Motor neuron (in vitro differentiated cells): Measurements from ENCODE around the gene NRXN3. TPM values are rescaled to one million over a fixed set of nuclear protein-coding genes. Genes with fewer than 3 reads are reported as not detected.
"Not testable (repeated sequence)": the region's sequence is repeated elsewhere in the genome, so short reads cannot be mapped to it uniquely, and the experiment has no call there.

ENCODE experiments used
- ATAC-seq, 8 experiments: fragments of 200-7000 bp; cut with Tn5 transposase; replicated peaks in 6 of 8; 2 replicates each; pipeline ENCODE4 v1.8.0; 2021; ENCODE audit warnings: mild to moderate bottlenecking in 8 of 8, moderate library complexity in 8 of 8
- H3K27ac ChIP-seq, 2 donors: fragments of 250-450 bp; sonication (Bioruptor Pico); 2 replicates each; pipeline ENCODE4 v1.9.0; 2021; ENCODE audit warnings: antibody characterized with exemption in 2 of 2, mild to moderate bottlenecking in 2 of 2, moderate library complexity in 1 of 2
- H3K4me1 ChIP-seq, 2 donors: fragments of 250-450 bp; sonication (Bioruptor Pico); replicated peaks in 1 of 2; 2 replicates each; pipeline ENCODE4 v1.6.1; 2021; ENCODE audit warnings: antibody characterized with exemption in 2 of 2, mild to moderate bottlenecking in 2 of 2, moderate library complexity in 1 of 2
- H3K4me3 ChIP-seq, 5 donors: fragments of 250-450 bp; sonication (Bioruptor Pico); 2 replicates each; pipeline ENCODE4 v1.9.0; 2021; ENCODE audit warnings: antibody characterized with exemption in 5 of 5, mild to moderate bottlenecking in 5 of 5, moderate library complexity in 4 of 5
- WGBS, 10 experiments: fragments of 450-650 bp; shearing (Covaris generic); methylation state at CpG; one replicate each; pipeline ENCODE4 v1.0.0; 2022; 5-methylcytosine and 5-hydroxymethylcytosine counted together
- in situ Hi-C, 9 experiments: fragments of 400-800 bp; cut with MboI; loops; one replicate each; pipeline ENCODE4 v1.15.0; 2021; ENCODE audit warnings: low sequenced_read_pairs in 9 of 9, low pct_unique_long_range_greater_than_20kb in 2 of 9; ENCODE audit not compliant: unreplicated experiment in 9 of 9
- total RNA-seq, 8 experiments: library from RNA; unstranded; fragments of 300-600 nt; gene quantifications; 2 replicates each; pipeline versions ENCODE4 v1.2.3 to v1.2.4, GENCODE V29; 2022

NRXN3 gene
- total RNA-seq, 8 experiments from 2014 or later, result 1.1 to 16.5 (median 12.9) TPM

GRCh38 chr14:78405079-78405856 lies 235.1 kb downstream of the NRXN3 start:
- Histone ChIP-seq H3K4me1 (peaks cover 7 to 14% of the 10 kb centered on the region in 2 donors), H3K4me3 (peak overlapping the region in 1 of 5 donors; percentile 24), H3K27ac (no peak overlapping the region)
- 0 to 100% (median 22%) methylated on average over 1 to 3 of the region's 6 CpGs; no CpG with 5 or more reads in 5 of the 10 experiments for WGBS, 10 experiments
- ATAC-seq, result peak in 3 of 8 experiments; percentile 26 to 55 (median 54)
- in situ Hi-C loops, result no loop called here

DNA sequence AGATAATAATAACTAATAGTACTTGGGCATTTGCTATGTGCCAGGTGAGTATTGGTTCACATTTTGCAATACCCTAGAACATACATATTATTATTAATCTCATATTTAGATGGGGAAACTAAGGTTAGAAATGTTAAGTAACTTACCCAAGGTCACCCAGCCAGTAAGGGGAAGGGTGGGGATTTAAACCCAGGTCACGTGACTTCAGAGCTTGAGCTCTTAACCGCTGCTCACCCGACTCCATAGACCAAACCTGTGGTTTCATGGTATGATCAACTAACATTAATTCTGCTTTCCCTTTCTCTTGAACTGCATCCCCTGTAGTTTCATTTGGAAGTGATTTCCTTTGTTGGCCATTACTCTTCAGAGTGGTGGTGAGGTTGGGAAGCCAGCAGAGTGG lies 242.3 kb downstream of the NRXN3 start:
- no peak for ATAC-seq
- in situ Hi-C loops, result no loop called here
- Histone ChIP-seq H3K27ac (no peak overlapping the region), H3K4me3 (no peak overlapping the region), H3K4me1 (no peaks in the 10 kb centered on the region)
- 0 to 100% (median 65%) methylated on average over 1 to 3 of the region's 3 CpGs; no CpG with 5 or more reads in 3 of the 10 experiments for WGBS, 10 experiments

DNA sequence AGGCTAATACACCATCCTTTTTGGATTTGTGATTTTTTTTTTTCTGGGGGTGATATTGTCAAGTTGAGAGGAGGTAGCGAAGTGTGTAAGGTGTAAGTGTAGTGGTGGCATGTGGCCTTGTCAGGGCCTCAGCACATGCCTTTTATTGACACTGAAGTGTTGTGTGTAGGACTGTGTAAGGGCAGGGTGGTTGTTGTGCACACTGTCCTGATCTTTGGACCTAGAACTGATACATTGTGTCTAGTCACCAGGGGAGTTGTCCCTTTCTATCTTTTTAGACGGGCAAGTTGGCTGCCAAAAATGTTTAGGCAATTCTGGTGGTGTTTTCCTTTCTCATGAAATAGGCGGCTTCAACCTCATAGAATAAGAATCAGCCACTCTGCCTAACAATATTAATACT lies 244.0 kb downstream of the NRXN3 start:
- Histone ChIP-seq H3K27ac (no peak overlapping the region), H3K4me1 (no peaks in the 10 kb centered on the region), H3K4me3 (no peak overlapping the region)
- WGBS, 10 experiments, result 13 to 83% (median 58%) methylated on average over 1 to 3 of the region's 3 CpGs; no CpG with 5 or more reads in 4 of the 10 experiments
- in situ Hi-C loops, result no loop called here
- ATAC-seq, result no peak

GRCh38 chr14:78417532-78417931 lies 247.4 kb downstream of the NRXN3 start:
- in situ Hi-C loops, result no loop called here
- H3K27ac ChIP-seq, result no peak overlapping the region
- ATAC-seq, result no peak
- H3K4me3 ChIP-seq, result no peak overlapping the region
- 0 to 100% (median 87%) methylated on average over 1 to 3 of the region's 3 CpGs; no CpG with 5 or more reads in 5 of the 10 experiments for WGBS, 10 experiments
- no peaks in the 10 kb centered on the region for H3K4me1 ChIP-seq

GRCh38 chr14:78424311-78424710 lies 254.1 kb downstream of the NRXN3 start:
- H3K4me3 ChIP-seq, result no peak overlapping the region
- in situ Hi-C loops, result no loop called here
- ATAC-seq, result no peak
- WGBS, 10 experiments, result 0 to 89% (median 33%) methylated on average over 1 of the region's 1 CpG; no CpG with 5 or more reads in 3 of the 10 experiments
- no peaks in the 10 kb centered on the region for H3K4me1 ChIP-seq
- no peak overlapping the region for H3K27ac ChIP-seq

DNA sequence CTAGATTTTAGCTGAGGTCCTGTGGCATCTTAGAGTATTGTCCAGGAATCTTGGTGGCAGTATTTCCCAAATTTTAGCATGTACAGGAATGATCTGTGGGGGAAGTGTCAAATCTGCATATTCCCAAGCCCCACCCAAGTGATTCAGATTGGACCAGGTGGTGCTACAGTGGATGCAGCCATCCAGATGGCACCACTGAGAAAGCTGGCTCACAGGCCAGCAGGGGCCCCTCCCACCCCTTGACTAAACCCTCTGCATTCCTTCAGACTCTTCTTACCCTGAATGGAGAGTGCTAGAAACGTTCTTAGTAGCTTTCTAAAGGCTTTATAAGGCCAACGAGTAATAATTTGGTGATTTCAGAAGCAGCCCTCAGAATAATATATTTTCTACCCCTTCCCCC lies 255.2 kb downstream of the NRXN3 start:
- in situ Hi-C loops, result no loop called here
- Histone ChIP-seq H3K4me3 (no peak overlapping the region), H3K27ac (no peak overlapping the region), H3K4me1 (no peaks in the 10 kb centered on the region)
- peak in 3 of 8 experiments; percentile 96 to 99 (median 97) for ATAC-seq
- WGBS, 10 experiments, result 0 to 43% methylated on average over 1 of the region's 2 CpGs; no CpG with 5 or more reads in 8 of the 10 experiments

DNA sequence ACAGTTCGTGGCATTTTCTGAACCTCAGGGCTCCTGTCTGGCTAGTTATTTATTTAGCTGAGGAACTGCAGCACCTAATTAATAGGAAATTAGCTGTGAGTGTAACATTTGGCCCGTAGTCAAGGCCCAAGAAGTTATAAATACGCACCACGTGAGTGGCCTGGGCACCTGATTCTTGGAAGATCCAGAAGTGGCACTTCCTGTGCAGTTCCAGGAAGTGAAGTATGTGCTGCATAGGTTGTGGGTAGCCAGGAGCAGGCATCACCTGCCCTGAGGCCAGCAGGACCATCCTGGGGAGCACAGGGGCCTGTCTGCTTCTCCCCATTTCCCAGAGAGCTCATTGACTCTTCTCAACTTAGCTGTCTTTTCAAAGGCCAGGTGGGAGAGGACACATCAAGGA lies 255.6 kb downstream of the NRXN3 start:
- Histone ChIP-seq H3K4me3 (no peak overlapping the region), H3K27ac (no peak overlapping the region), H3K4me1 (no peaks in the 10 kb centered on the region)
- 19 to 89% (median 78%) methylated on average over 1 to 3 of the region's 4 CpGs; no CpG with 5 or more reads in 5 of the 10 experiments for WGBS, 10 experiments
- no peak for ATAC-seq
- in situ Hi-C loops, result no loop called here

GRCh38 chr14:78432046-78432445 lies 261.9 kb downstream of the NRXN3 start:
- no peak for ATAC-seq
- H3K27ac ChIP-seq, result no peak overlapping the region
- H3K4me3 ChIP-seq, result no peak overlapping the region
- in situ Hi-C loops, result no loop called here
- WGBS, 10 experiments, result 0 to 100% (median 75%) methylated on average over 1 of the region's 1 CpG; no CpG with 5 or more reads in 5 of the 10 experiments
- H3K4me1 ChIP-seq, result no peaks in the 10 kb centered on the region

DNA sequence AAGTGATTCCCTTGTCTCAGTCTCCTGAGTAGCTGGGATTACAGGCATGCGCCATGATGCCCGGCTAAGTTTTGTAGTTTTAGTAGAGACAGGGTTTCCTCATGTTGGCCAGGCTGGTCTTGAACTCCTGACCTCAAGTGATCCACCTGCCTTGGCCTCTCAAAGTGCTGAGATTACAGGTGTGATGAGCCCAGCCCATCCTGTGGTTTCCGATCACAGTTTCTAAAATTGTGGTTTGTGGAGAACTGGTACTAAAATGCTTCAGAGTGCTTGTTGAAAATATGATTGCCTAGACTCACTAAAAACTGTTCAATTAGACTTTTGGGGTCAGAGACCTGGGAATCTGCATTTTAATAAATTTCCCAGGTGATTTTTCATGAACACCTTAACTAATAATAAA lies 267.3 kb downstream of the NRXN3 start:
- peaks cover 4 to 13% of the 10 kb centered on the region in 2 donors for H3K4me1 ChIP-seq
- 0 to 100% (median 40%) methylated on average over 1 to 3 of the region's 3 CpGs; no CpG with 5 or more reads in 4 of the 10 experiments for WGBS, 10 experiments
- ATAC-seq, in situ Hi-C loops, H3K4me3 ChIP-seq, H3K27ac ChIP-seq: not testable (repeated sequence)

GRCh38 chr14:78440356-78440894 lies 270.3 kb downstream of the NRXN3 start:
- peak in 3 of 8 experiments; percentile 67 to 77 (median 69) for ATAC-seq
- WGBS, 10 experiments, result 8 to 37% (median 29%) methylated on average over 2 to 6 of the region's 7 CpGs; no CpG with 5 or more reads in 5 of the 10 experiments
- in situ Hi-C loops, result loop anchor here in 1 of 9 experiments (10.0 kb wide), 1 partner anchor 124 kb away; no protein-coding TSS in a partner anchor
- Histone ChIP-seq H3K27ac (peak overlapping the region; percentile 27 to 40), H3K4me3 (no peak overlapping the region), H3K4me1 (peaks cover 4 to 13% of the 10 kb centered on the region in 2 donors)

- H3K27ac ChIP-seq, result no peak overlapping the region
- in situ Hi-C loops, result loop anchor here in 1 of 9 experiments (10.0 kb wide), 1 partner anchor 121 kb away; no protein-coding TSS in a partner anchor
- no peak for ATAC-seq
Observed at GRCh38 chr14:78443834-78444233, 273.7 kb downstream of the NRXN3 start.

DNA sequence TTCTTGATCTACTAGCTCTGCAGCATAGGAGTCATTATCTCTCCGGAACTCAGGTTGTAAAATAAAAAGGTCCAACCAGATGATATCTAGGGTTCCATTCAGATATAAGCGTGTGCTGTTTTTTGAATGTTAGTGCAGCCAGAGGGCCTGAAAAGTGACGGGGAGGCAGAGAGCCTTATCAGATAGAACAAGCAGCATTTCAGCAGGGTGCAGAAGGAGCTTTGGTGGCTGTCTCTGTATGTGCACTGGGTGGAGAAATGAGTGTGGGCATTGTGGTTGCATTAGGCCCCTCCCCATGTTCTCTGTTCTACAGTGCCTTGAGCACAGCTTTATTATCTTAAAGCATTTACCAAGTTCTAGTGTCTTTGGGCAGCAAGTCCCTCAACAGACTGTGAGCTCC lies 275.1 kb downstream of the NRXN3 start:
- in situ Hi-C loops, result loop anchor here in 1 of 9 experiments (10.0 kb wide), 1 partner anchor 120 kb away; no protein-coding TSS in a partner anchor
- H3K27ac ChIP-seq, result no peak overlapping the region

More at GRCh38 chr14:78443834-78444233, 273.7 kb downstream of the NRXN3 start:
- Histone ChIP-seq H3K4me3 (no peak overlapping the region), H3K4me1 (peaks cover 8 to 13% of the 10 kb centered on the region in 2 donors)

GRCh38 chr14:78446807-78447206 lies 276.6 kb downstream of the NRXN3 start:
- no peak overlapping the region for H3K4me3 ChIP-seq
- H3K27ac ChIP-seq, result no peak overlapping the region
- in situ Hi-C loops, result loop anchor here in 1 of 9 experiments (10.0 kb wide), 1 partner anchor 118 kb away; no protein-coding TSS in a partner anchor
- H3K4me1 ChIP-seq, result peaks cover 4 to 9% of the 10 kb centered on the region in 2 donors
- peak in 3 of 8 experiments; percentile 21 to 43 (median 27) for ATAC-seq
- 0 to 59% (median 18%) methylated on average over 1 to 3 of the region's 3 CpGs; no CpG with 5 or more reads in 1 of the 10 experiments for WGBS, 10 experiments

More for the DNA sequence above, 275.1 kb downstream of the NRXN3 start:
- peaks cover 8% of the 10 kb centered on the region in 2 donors for H3K4me1 ChIP-seq
- 0 to 100% (median 39%) methylated on average over 1 to 3 of the region's 3 CpGs; no CpG with 5 or more reads in 4 of the 10 experiments for WGBS, 10 experiments
- no peak overlapping the region for H3K4me3 ChIP-seq
- no peak for ATAC-seq
